A549 (cell line): Measurements from ENCODE around the gene SLC17A9.

Experiments
- CEBPB ChIP-seq, 2 experiments: fragments of >200 bp in 1 of 2; sonication (Bioruptor Twin) in 1 of 2; formaldehyde crosslinking in 1 of 2; IDR thresholded peaks; 2 replicates each; pipeline ENCODE4 v1.6.1; 2012 to 2016
- EHMT2 ChIP-seq: fragments of 200-600 bp; sonication (generic); IDR thresholded peaks from 2 replicates; pipeline ENCODE4 v1.6.1; 2016; ENCODE audit warnings: antibody characterized with exemption, low read depth, mild to moderate bottlenecking, moderate library complexity
- EP300 ChIP-seq, 2 experiments: fragments of >200 bp; sonication (Bioruptor Twin); formaldehyde crosslinking; IDR thresholded peaks; 2 replicates in 1 of 2; 3 replicates in 1 of 2; pipeline ENCODE4 v1.6.1; 2016 to 2017
- JUN ChIP-seq, 2 experiments: fragments of >200 bp; sonication (Bioruptor Twin); formaldehyde crosslinking; IDR thresholded peaks; 2 replicates in 1 of 2; 3 replicates in 1 of 2; pipeline ENCODE4 v1.6.1; 2016 to 2017
- MAZ ChIP-seq: fragments of 150-350 bp; IDR thresholded peaks from 2 replicates; pipeline ENCODE4 v1.6.1; 2014; ENCODE audit warnings: antibody characterized with exemption, low read depth, low read length, borderline replicate concordance
- NFE2L2 ChIP-seq: fragments of 150-350 bp; conservative IDR thresholded peaks from 2 replicates; pipeline ENCODE4 v1.6.1; 2014; ENCODE audit warnings: low read length
- POLR2A ChIP-seq: IDR thresholded peaks from 2 replicates; pipeline ENCODE4 v1.6.1; 2012; ENCODE audit warnings: mild to moderate bottlenecking, low read length
- RAD21 ChIP-seq, 2 experiments: fragments of >200 bp in 1 of 2; sonication (Bioruptor Twin) in 1 of 2; formaldehyde crosslinking in 1 of 2; IDR thresholded peaks in 1 of 2; conservative IDR thresholded peaks in 1 of 2; 2 replicates in 1 of 2; 3 replicates in 1 of 2; pipeline ENCODE4 v1.6.1; 2012 to 2018; ENCODE audit warnings: inconsistent platforms in 1 of 2
- ZNF302 ChIP-seq: fragments of 250-450 bp; sonication (Bioruptor Pico); IDR thresholded peaks from 2 replicates; pipeline ENCODE4 v1.9.0; 2021; ENCODE audit warnings: inconsistent platforms, mild to moderate bottlenecking, moderate library complexity
- TF ChIP-seq, protein P1 (sequence below): fragments of >200 bp; sonication (Bioruptor Twin); formaldehyde crosslinking; IDR thresholded peaks from 3 replicates; pipeline ENCODE4 v1.5.1; 2016

DNA sequence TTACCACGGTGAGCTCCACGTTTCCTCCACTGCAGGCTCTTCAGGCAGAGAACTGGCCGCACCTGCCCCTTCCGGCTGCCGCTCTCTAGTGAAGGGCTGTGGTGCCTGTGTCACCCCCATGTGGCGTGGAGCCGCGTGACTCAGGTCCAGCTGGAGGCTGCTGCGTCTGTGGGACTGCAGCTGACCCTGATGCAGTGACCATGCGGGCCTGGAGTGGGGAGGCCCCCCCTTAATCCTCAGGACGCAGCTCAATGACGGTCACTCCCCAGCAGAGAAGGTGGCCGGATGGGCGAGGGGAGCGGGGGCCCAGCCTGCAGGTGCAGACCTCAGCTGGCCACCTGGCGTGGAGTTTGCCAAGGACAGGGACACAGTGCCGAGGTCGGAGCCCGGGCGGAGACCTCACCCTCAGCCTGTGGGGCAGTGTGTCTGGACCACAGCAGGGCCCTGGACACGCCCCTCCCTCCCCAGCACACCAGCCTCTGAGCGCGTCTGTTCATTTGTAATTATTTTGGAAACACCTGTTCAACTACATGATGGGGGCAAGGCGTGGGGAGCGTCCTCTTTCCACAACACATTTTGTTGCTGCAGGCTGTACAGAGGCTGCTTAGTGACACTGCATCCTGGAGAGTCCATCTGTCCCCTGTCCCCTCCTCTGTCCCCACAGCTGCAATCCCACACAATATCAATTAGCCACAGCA is 43.5 kb downstream of the SLC17A9 start:
- no peak for TF ChIP-seq JUN (IDR thresholded peaks at IDR 0.05)
- TF ChIP-seq NFE2L2: no peak
- no peak for TF ChIP-seq CEBPB (IDR thresholded peaks at IDR 0.05)
- TF ChIP-seq, protein P1, sequence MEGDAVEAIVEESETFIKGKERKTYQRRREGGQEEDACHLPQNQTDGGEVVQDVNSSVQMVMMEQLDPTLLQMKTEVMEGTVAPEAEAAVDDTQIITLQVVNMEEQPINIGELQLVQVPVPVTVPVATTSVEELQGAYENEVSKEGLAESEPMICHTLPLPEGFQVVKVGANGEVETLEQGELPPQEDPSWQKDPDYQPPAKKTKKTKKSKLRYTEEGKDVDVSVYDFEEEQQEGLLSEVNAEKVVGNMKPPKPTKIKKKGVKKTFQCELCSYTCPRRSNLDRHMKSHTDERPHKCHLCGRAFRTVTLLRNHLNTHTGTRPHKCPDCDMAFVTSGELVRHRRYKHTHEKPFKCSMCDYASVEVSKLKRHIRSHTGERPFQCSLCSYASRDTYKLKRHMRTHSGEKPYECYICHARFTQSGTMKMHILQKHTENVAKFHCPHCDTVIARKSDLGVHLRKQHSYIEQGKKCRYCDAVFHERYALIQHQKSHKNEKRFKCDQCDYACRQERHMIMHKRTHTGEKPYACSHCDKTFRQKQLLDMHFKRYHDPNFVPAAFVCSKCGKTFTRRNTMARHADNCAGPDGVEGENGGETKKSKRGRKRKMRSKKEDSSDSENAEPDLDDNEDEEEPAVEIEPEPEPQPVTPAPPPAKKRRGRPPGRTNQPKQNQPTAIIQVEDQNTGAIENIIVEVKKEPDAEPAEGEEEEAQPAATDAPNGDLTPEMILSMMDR: no peak
- no peak for TF ChIP-seq POLR2A
- TF ChIP-seq EHMT2: no peak
- no peak for TF ChIP-seq ZNF302 (CRISPR knock-in tag)
- no peak for TF ChIP-seq MAZ
- TF ChIP-seq RAD21 (conservative IDR thresholded peaks at IDR 0.05 in 1 of 2, IDR thresholded peaks at IDR 0.05 in 1 of 2): no peak
- TF ChIP-seq EP300 (IDR thresholded peaks at IDR 0.05): no peak
